ENCODE data around the gene MLYCD.
"Not testable (repeated sequence)": the region's sequence is repeated elsewhere in the genome, so short reads cannot be mapped to it uniquely, and the experiment has no call there.

The MLYCD gene

GRCh38 chr16:83926726-83927397, 27.9 kb downstream of the MLYCD start:
- peak; percentile 41 for DNase-seq

- DNase-seq, result no peak
These were observed 29.6 kb downstream of the MLYCD start for GRCh38 chr16:83928341-83929055.

GRCh38 chr16:83929811-83930555, 31.1 kb downstream of the MLYCD start:
- DNase-seq, result no peak

GRCh38 chr16:83930730-83931500, 32.0 kb downstream of the MLYCD start:
- no peak for DNase-seq

GRCh38 chr16:83931556-83931955, 32.6 kb downstream of the MLYCD start:
- no peak for DNase-seq

- no peak for DNase-seq
These were observed 33.4 kb downstream of the MLYCD start for GRCh38 chr16:83932304-83932703.

GRCh38 chr16:83932955-83933673, 34.2 kb downstream of the MLYCD start:
- no peak for DNase-seq

GRCh38 chr16:83933885-83934683, 35.2 kb downstream of the MLYCD start:
- DNase-seq, result no peak

- no peak for DNase-seq
These were observed 35.7 kb downstream of the MLYCD start for GRCh38 chr16:83934684-83934977.

GRCh38 chr16:83935005-83935857, 36.3 kb downstream of the MLYCD start:
- DNase-seq, result no peak

- no peak for DNase-seq
These were observed 36.9 kb downstream of the MLYCD start for GRCh38 chr16:83935858-83936255.

- no peak for DNase-seq
These were observed 37.8 kb downstream of the MLYCD start for GRCh38 chr16:83936581-83937165.

GRCh38 chr16:83937267-83937666, 38.4 kb downstream of the MLYCD start:
- DNase-seq, result no peak

- DNase-seq, result no peak
These were observed 39.3 kb downstream of the MLYCD start for GRCh38 chr16:83937922-83938885.

- no peak for DNase-seq
These were observed 40.4 kb downstream of the MLYCD start for GRCh38 chr16:83939266-83939855.

- DNase-seq, result no peak
These were observed 41.2 kb downstream of the MLYCD start for GRCh38 chr16:83940119-83940518.

- peak; percentile 34 for DNase-seq
These were observed 41.9 kb downstream of the MLYCD start for GRCh38 chr16:83940630-83941378.

- not testable (repeated sequence) for DNase-seq
These were observed 42.6 kb downstream of the MLYCD start for GRCh38 chr16:83941546-83941945.

Measured in NCI-H510A treated with DMSO at 0.1 percent for 48 hours (cell line).